ENCODE measurements around the gene AGBL4.

Gene AGBL4

DNA sequence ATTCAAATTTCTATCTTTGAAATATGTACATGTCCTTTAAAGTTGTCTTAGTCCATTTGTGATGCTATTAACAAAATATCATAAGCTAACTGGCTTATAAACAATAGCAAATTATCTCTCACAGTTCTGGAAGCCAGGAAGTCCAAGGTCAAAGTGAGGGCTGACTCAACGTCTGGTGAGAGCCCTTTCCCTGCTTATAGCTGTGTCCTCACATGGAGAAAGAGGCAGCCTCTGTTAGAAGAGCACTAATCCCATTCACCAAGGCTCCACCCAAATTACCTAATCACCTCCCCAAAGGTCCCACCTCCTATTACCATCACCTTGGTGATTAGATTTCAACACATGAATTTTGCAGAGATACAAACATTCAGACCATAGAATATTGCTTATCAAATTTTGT, 797.0 kb downstream of the AGBL4 start:
- Histone ChIP-seq H3K27ac (ENCODE audit: low read depth, low read length) (no peak overlapping the region), H3K27me3 (ENCODE audit: control insufficient read depth in 1 of 2, insufficient read depth in 2 of 2, low read length in 2 of 2) (no peaks in the 10 kb centered on the region), H3K4me3 (ENCODE audit: low read depth in 1 of 2, low read length in 2 of 2) (no peak overlapping the region), H3K9me3 (ENCODE audit: low read length) (no peaks in the 10 kb centered on the region), H3K36me3 (ENCODE audit: insufficient read depth, low read length) (no peaks in the 10 kb centered on the region), H3K4me1 (ENCODE audit: insufficient read depth, low read length) (no peaks in the 10 kb centered on the region), H3K9ac (ENCODE audit: low read length) (no peak overlapping the region)

DNA sequence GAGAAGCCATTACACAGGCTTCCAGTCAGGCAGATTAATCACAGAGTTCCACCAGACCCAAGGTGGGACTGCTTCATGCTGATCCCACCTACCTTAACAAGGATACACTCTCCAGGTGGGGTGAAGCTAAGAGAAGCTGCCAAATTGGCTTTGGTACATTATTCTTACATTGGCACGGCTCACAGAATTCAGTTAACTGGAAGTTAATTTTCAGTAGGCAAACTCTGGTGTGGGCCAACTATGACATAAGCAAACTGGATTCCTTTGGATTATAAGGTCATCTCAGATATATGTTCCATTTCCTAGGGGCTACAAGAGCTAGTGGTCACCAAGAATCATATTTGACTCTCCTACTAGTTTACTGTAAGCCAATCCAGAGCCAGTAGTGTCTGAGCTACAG, 798.3 kb downstream of the AGBL4 start:
- Histone ChIP-seq H3K4me1 (ENCODE audit: insufficient read depth, low read length) (no peaks in the 10 kb centered on the region), H3K9ac (ENCODE audit: low read length) (no peak overlapping the region), H3K27ac (ENCODE audit: low read depth, low read length) (no peak overlapping the region), H3K4me3 (ENCODE audit: low read depth in 1 of 2, low read length in 2 of 2) (no peak overlapping the region), H3K9me3 (ENCODE audit: low read length) (no peaks in the 10 kb centered on the region), H3K36me3 (ENCODE audit: insufficient read depth, low read length) (no peaks in the 10 kb centered on the region), H3K27me3 (ENCODE audit: control insufficient read depth in 1 of 2, insufficient read depth in 2 of 2, low read length in 2 of 2) (no peaks in the 10 kb centered on the region)

DNA sequence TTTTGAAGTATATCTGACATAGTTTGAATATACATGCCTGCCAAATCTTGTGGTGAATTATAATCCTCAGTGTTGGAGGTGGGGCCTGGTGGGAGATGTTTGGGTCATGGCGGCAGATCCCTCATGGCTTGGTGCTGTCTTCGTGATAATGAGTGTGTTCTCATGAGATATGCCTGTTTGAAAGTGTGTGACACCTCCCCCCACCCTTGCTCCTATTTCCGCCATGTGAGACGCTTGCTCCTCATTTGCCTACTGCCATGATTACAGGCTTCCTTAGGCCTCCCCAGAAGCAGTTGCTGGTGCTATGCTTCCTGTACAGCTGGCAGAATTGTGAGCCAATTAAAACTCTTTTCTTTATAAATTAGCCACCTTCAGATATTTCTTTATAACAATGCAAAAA, 810.5 kb downstream of the AGBL4 start:
- H3K9ac ChIP-seq (ENCODE audit: low read length) = no peak overlapping the region
- no peak overlapping the region for H3K4me3 ChIP-seq (ENCODE audit: low read depth in 1 of 2, low read length in 2 of 2)
- no peaks in the 10 kb centered on the region for H3K36me3 ChIP-seq (ENCODE audit: insufficient read depth, low read length)
- no peaks in the 10 kb centered on the region for H3K27me3 ChIP-seq (ENCODE audit: control insufficient read depth in 1 of 2, insufficient read depth in 2 of 2, low read length in 2 of 2)
- H3K27ac ChIP-seq (ENCODE audit: low read depth, low read length) = no peak overlapping the region
- no peaks in the 10 kb centered on the region for H3K4me1 ChIP-seq (ENCODE audit: insufficient read depth, low read length)
- no peaks in the 10 kb centered on the region for H3K9me3 ChIP-seq (ENCODE audit: low read length)

DNA sequence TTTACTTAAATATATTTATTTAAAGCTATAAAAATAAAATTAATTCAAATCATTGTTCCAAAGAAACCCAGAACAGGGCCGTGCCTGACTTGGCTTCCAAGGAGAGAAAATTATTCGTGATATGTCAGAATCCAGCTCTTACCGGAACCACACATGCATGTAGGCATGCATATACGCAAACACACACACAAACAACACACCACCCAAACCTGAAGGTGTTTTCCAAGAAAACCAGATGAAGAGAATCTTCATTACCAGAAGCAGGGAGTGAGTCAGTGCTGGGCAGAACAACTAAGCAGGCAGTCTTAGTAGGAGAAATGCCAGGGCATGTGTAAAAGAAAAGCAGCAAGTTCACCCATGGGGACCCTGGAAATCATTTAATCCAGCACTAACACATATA, 815.0 kb downstream of the AGBL4 start:
- Histone ChIP-seq H3K4me1 (ENCODE audit: insufficient read depth, low read length) (no peaks in the 10 kb centered on the region), H3K36me3 (ENCODE audit: insufficient read depth, low read length) (no peaks in the 10 kb centered on the region), H3K9ac (ENCODE audit: low read length) (no peak overlapping the region), H3K4me3 (ENCODE audit: low read depth in 1 of 2, low read length in 2 of 2) (no peak overlapping the region), H3K27ac (ENCODE audit: low read depth, low read length) (no peak overlapping the region), H3K27me3 (ENCODE audit: control insufficient read depth in 1 of 2, insufficient read depth in 2 of 2, low read length in 2 of 2) (no peaks in the 10 kb centered on the region), H3K9me3 (ENCODE audit: low read length) (no peaks in the 10 kb centered on the region)

DNA sequence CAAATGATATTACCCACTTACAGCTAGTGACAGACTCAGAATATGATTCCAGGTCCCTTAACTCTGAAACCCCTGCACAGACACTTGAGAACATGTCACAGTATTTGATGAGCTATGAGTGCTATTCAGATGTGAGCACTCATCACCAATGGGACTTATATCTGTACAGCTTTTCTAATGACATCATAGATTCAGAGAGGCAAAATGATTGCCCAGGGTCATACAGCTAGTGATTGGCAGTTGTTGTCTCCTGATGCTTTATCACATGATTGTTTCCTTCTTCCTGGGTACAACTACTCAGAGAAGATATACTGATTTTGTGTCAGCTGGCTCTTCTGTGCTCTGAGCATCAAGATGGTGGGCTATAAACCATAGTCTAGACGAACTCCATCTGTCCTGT, 819.0 kb downstream of the AGBL4 start:
- Histone ChIP-seq H3K4me1 (ENCODE audit: insufficient read depth, low read length) (no peaks in the 10 kb centered on the region), H3K36me3 (ENCODE audit: insufficient read depth, low read length) (no peaks in the 10 kb centered on the region), H3K27ac (ENCODE audit: low read depth, low read length) (no peak overlapping the region), H3K27me3 (ENCODE audit: control insufficient read depth in 1 of 2, insufficient read depth in 2 of 2, low read length in 2 of 2) (no peaks in the 10 kb centered on the region), H3K9ac (ENCODE audit: low read length) (no peak overlapping the region), H3K4me3 (ENCODE audit: low read depth in 1 of 2, low read length in 2 of 2) (no peak overlapping the region), H3K9me3 (ENCODE audit: low read length) (no peaks in the 10 kb centered on the region)

DNA sequence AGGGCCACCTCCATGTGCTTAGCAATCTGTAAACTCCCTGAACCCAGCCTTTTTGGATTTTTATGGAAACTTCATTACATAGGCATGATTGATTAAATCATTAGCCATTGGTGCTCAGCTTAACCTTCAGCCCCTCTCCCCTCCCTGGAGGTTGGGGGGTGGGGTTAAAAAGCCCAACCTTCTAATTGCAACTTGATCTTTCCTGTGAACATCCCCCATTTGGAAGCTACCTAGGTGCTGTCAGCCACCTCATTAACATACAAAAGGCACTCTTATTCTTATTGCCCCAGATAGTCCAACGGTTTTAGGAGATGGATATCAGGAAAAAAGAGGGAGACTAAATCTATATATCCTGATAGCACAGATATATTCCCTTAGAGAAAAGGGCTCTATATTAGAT, 823.0 kb downstream of the AGBL4 start:
- no peak overlapping the region for H3K4me3 ChIP-seq (ENCODE audit: low read depth in 1 of 2, low read length in 2 of 2)
- no peaks in the 10 kb centered on the region for H3K9me3 ChIP-seq (ENCODE audit: low read length)
- H3K4me1 ChIP-seq (ENCODE audit: insufficient read depth, low read length) = no peaks in the 10 kb centered on the region
- H3K27me3 ChIP-seq (ENCODE audit: control insufficient read depth in 1 of 2, insufficient read depth in 2 of 2, low read length in 2 of 2) = no peaks in the 10 kb centered on the region
- H3K27ac ChIP-seq (ENCODE audit: low read depth, low read length) = no peak overlapping the region
- H3K36me3 ChIP-seq (ENCODE audit: insufficient read depth, low read length) = no peaks in the 10 kb centered on the region
- no peak overlapping the region for H3K9ac ChIP-seq (ENCODE audit: low read length)

DNA sequence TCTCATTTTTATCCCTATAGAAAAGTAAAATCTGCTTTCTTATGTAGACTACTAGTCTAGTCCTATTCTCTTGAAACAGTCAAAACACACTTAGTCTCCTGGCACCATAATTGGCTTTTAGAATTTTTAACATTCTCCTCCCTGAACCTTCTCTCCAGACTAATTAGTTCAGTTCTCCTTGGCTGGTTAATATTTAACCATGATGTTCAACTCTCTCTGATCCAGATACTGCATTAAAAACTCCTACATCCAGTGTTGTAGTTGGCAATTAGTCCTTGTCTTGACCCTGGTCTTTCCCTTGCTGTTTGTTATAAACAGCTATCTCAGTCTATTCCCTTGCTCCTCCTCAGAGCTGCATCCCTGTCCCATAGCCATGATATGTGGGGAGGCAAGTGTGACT, 824.2 kb downstream of the AGBL4 start:
- no peaks in the 10 kb centered on the region for H3K36me3 ChIP-seq (ENCODE audit: insufficient read depth, low read length)
- no peak overlapping the region for H3K9ac ChIP-seq (ENCODE audit: low read length)
- H3K27ac ChIP-seq (ENCODE audit: low read depth, low read length) = no peak overlapping the region
- H3K4me1 ChIP-seq (ENCODE audit: insufficient read depth, low read length) = no peaks in the 10 kb centered on the region
- no peaks in the 10 kb centered on the region for H3K9me3 ChIP-seq (ENCODE audit: low read length)
- H3K27me3 ChIP-seq (ENCODE audit: control insufficient read depth in 1 of 2, insufficient read depth in 2 of 2, low read length in 2 of 2) = no peaks in the 10 kb centered on the region
- no peak overlapping the region for H3K4me3 ChIP-seq (ENCODE audit: low read depth in 1 of 2, low read length in 2 of 2)

DNA sequence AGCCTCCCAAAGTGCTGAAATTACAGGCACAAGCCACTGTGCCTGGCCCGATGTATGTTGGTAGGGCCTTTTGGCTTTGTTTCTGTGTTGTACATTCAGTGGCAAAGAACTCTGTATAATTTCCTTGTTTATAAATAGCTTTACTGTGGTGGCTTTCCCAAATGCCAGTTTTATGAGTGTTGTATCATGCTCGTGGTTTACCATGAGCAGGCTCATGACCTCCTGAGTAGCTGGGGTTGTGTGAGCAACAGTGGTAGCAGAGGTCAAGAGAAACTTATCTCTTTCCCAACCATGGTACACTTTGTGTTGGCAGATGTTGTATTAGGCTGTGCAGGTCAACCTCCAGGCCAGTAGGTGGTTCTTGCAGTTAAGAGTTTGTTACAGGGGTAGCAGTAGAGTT, 826.7 kb downstream of the AGBL4 start:
- H3K27me3 ChIP-seq (ENCODE audit: control insufficient read depth in 1 of 2, insufficient read depth in 2 of 2, low read length in 2 of 2) = no peaks in the 10 kb centered on the region
- H3K36me3 ChIP-seq (ENCODE audit: insufficient read depth, low read length) = no peaks in the 10 kb centered on the region
- H3K9ac ChIP-seq (ENCODE audit: low read length) = no peak overlapping the region
- no peaks in the 10 kb centered on the region for H3K9me3 ChIP-seq (ENCODE audit: low read length)
- no peak overlapping the region for H3K4me3 ChIP-seq (ENCODE audit: low read depth in 1 of 2, low read length in 2 of 2)
- no peak overlapping the region for H3K27ac ChIP-seq (ENCODE audit: low read depth, low read length)
- H3K4me1 ChIP-seq (ENCODE audit: insufficient read depth, low read length) = no peaks in the 10 kb centered on the region

DNA sequence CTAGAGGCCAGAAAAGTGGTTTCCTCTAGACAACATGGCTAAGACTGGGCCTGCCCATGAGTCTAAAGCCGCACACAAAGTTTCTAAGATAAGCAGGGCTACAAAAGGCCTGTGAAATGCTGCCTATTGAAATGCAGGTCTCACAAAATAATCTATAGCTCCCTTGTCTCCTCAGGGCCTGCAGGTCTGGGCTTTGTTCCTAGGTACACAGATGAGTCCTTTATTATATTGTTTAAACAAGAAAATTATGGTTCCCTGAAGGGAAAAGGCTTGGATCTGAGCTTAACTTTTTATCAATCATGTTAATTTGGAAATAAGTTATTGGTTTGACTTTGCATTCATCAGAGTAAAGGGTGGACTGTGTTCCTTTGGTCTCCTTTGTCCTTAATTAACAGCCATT, 833.6 kb downstream of the AGBL4 start:
- H3K27ac ChIP-seq (ENCODE audit: low read depth, low read length) = no peak overlapping the region
- no peak overlapping the region for H3K9ac ChIP-seq (ENCODE audit: low read length)
- H3K27me3 ChIP-seq (ENCODE audit: control insufficient read depth in 1 of 2, insufficient read depth in 2 of 2, low read length in 2 of 2) = no peaks in the 10 kb centered on the region
- no peaks in the 10 kb centered on the region for H3K9me3 ChIP-seq (ENCODE audit: low read length)
- no peaks in the 10 kb centered on the region for H3K36me3 ChIP-seq (ENCODE audit: insufficient read depth, low read length)
- no peaks in the 10 kb centered on the region for H3K4me1 ChIP-seq (ENCODE audit: insufficient read depth, low read length)
- H3K4me3 ChIP-seq (ENCODE audit: low read depth in 1 of 2, low read length in 2 of 2) = no peak overlapping the region

DNA sequence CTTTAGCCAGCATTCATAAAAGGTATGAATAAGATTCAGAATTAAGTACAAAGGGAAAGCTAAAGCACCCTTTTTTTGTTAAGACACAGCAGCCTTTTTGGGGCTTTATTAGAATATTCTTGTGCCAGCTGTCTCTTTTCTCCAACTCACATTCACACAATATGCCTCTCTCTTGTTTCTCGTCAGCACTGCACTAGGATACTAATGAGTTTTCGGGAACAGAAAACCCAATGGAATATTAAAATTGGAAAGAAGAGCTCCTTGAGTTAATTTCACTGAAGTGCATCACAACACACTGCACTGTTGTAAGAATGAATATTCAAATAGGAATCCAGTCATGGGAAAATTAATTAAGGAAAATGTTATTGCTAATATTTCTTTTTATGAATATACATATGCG, 836.7 kb downstream of the AGBL4 start:
- Histone ChIP-seq H3K9ac (ENCODE audit: low read length) (no peak overlapping the region), H3K27me3 (ENCODE audit: control insufficient read depth in 1 of 2, insufficient read depth in 2 of 2, low read length in 2 of 2) (no peaks in the 10 kb centered on the region), H3K36me3 (ENCODE audit: insufficient read depth, low read length) (no peaks in the 10 kb centered on the region), H3K4me1 (ENCODE audit: insufficient read depth, low read length) (no peaks in the 10 kb centered on the region), H3K27ac (ENCODE audit: low read depth, low read length) (no peak overlapping the region), H3K4me3 (ENCODE audit: low read depth in 1 of 2, low read length in 2 of 2) (no peak overlapping the region), H3K9me3 (ENCODE audit: low read length) (no peaks in the 10 kb centered on the region)

DNA sequence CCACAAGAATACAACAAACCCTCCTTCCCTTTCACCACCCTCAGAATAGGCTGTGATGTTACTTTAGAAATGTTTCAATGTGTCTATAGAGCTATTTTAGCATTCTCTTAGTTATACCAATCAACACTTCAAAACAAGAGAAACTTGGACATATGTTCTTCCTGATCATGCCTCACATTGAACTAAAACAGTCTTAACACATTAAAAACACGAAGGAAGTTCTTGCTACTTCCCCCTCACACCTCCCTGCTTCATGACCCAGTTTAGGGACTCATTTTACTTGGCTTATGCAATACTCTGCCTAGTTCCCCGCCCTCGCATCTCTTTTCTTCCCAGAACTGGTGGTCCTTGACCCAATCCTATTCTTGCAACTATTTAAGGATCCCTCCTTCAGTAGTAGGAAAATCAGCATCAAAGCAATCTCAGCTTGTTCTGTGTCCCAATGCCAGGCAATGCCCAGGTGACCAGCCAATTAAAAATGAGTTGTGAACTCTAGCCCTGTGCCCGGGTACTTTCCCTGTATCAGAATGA, 838.2 kb downstream of the AGBL4 start:
- no peak overlapping the region for H3K4me3 ChIP-seq (ENCODE audit: low read depth in 1 of 2, low read length in 2 of 2)

DNA sequence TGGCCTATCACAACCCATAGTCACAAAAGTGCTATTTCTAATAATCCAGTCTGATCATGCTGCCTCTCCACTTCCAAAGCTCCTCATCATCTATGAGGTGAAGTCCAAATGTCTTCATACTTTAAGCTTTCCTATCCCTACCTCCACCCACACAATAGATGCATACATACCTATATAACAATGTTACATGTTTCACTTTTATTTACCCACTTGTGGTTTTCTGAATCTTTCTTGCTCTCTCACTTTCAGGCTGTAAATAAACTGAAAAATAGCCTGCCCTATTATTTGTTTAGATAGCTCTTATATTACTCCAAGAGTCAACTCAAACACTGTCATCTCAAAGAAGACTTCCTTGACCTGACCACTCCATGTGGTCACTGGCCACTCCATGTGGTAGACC, 840.3 kb downstream of the AGBL4 start:
- H3K9me3 ChIP-seq (ENCODE audit: low read length) = no peaks in the 10 kb centered on the region
- no peak overlapping the region for H3K9ac ChIP-seq (ENCODE audit: low read length)
- no peaks in the 10 kb centered on the region for H3K4me1 ChIP-seq (ENCODE audit: insufficient read depth, low read length)
- no peaks in the 10 kb centered on the region for H3K36me3 ChIP-seq (ENCODE audit: insufficient read depth, low read length)
- H3K4me3 ChIP-seq (ENCODE audit: low read depth in 1 of 2, low read length in 2 of 2) = no peak overlapping the region
- H3K27me3 ChIP-seq (ENCODE audit: control insufficient read depth in 1 of 2, insufficient read depth in 2 of 2, low read length in 2 of 2) = no peaks in the 10 kb centered on the region
- H3K27ac ChIP-seq (ENCODE audit: low read depth, low read length) = no peak overlapping the region

More for the DNA sequence above, 838.2 kb downstream of the AGBL4 start:
- no peaks in the 10 kb centered on the region for H3K36me3 ChIP-seq (ENCODE audit: insufficient read depth, low read length)
- H3K27ac ChIP-seq (ENCODE audit: low read depth, low read length) = no peak overlapping the region
- no peaks in the 10 kb centered on the region for H3K27me3 ChIP-seq (ENCODE audit: control insufficient read depth in 1 of 2, insufficient read depth in 2 of 2, low read length in 2 of 2)
- no peaks in the 10 kb centered on the region for H3K4me1 ChIP-seq (ENCODE audit: insufficient read depth, low read length)
- H3K9ac ChIP-seq (ENCODE audit: low read length) = no peak overlapping the region
- no peaks in the 10 kb centered on the region for H3K9me3 ChIP-seq (ENCODE audit: low read length)
